LNCAP (cell line): ENCODE measurements around the gene C16orf87.

ENCODE experiments used
- CTCF ChIP-seq: fragments of 450-650 bp; IDR thresholded peaks from 2 replicates; pipeline ENCODE4 v1.5.1; 2017; ENCODE audit warnings: mild to moderate bottlenecking

Gene C16orf87

GRCh38 chr16:46746821-46747776 is 83.9 kb downstream of the C16orf87 start:
- TF ChIP-seq CTCF, result no peak
